CD4-positive, alpha-beta T cell (primary cell): Measurements from ENCODE around the gene ANKFN1. TPM values are rescaled to one million over a fixed set of nuclear protein-coding genes. Genes with fewer than 3 reads are reported as not detected.

ENCODE experiments used
- ATAC-seq: fragments of 200-7000 bp; cut with Tn5 transposase; one replicate; pipeline ENCODE4 v1.10.0; 2022; ENCODE audit warnings: mild to moderate bottlenecking; ENCODE audit not compliant: poor library complexity
- CTCF ChIA-PET: fragments of 350-600 bp; sonication (Branson Sonifier 250); formaldehyde crosslinking; loops from one replicate; lab custom pipeline; 2021; ENCODE audit warnings: antibody characterized with exemption, inconsistent platforms; lab: Charles Lee
- POLR2A ChIA-PET: fragments of 350-600 bp; sonication (Branson Sonifier 250); formaldehyde crosslinking; loops from one replicate; lab custom pipeline; 2021; ENCODE audit warnings: antibody characterized with exemption, inconsistent platforms; lab: Charles Lee
- DNase-seq, 14 experiments: peaks; one replicate each; pipeline ENCODE4 v3.0.0-alpha.2; 2013 to 2020; ENCODE audit warnings: mixed read lengths in 2 of 14
- H3K27ac ChIP-seq, 2 donors: one replicate each; pipeline versions ENCODE4 v1.5.1 to v1.7.0; 2013; ENCODE audit warnings: low read length in 2 of 2, low read depth in 1 of 2, mild to moderate bottlenecking in 1 of 2
- H3K27me3 ChIP-seq, 2 experiments: 1 replicate in 1 of 2; 2 replicates in 1 of 2; pipeline versions ENCODE4 v1.6.1 to v1.7.0; 2013; ENCODE audit warnings: low read length in 2 of 2, control low read depth in 1 of 2, mild to moderate bottlenecking in 1 of 2, moderate library complexity in 1 of 2; ENCODE audit not compliant: insufficient read depth in 2 of 2, control insufficient read depth in 1 of 2
- H3K36me3 ChIP-seq: one replicate; pipeline ENCODE4 v1.6.1; 2013; ENCODE audit warnings: low read length, control low read depth; ENCODE audit not compliant: insufficient read depth
- H3K4me1 ChIP-seq: one replicate; pipeline ENCODE4 v1.6.1; 2013; ENCODE audit warnings: low read length, control low read depth; ENCODE audit not compliant: insufficient read depth
- H3K4me3 ChIP-seq: one replicate; pipeline ENCODE4 v1.5.1; 2013; ENCODE audit warnings: mild to moderate bottlenecking, low read length, moderate library complexity
- H3K9me3 ChIP-seq, 2 experiments: 1 replicate in 1 of 2; 2 replicates in 1 of 2; pipeline versions ENCODE4 v1.6.1 to v1.7.0; 2013; ENCODE audit warnings: low read length in 2 of 2, mild to moderate bottlenecking in 2 of 2, control low read depth in 1 of 2, moderate library complexity in 1 of 2; ENCODE audit not compliant: control insufficient read depth in 1 of 2, insufficient read depth in 1 of 2
- H3K27ac Mint-ChIP-seq: one replicate; pipeline ENCODE4 v1.8.0; 2020; ENCODE audit warnings: mixed read lengths
- H3K27me3 Mint-ChIP-seq: one replicate; pipeline ENCODE4 v1.8.0; 2021; ENCODE audit warnings: mixed read lengths
- H3K36me3 Mint-ChIP-seq: one replicate; pipeline ENCODE4 v1.8.0; 2021; ENCODE audit warnings: low read depth, mixed read lengths
- H3K4me1 Mint-ChIP-seq: one replicate; pipeline ENCODE4 v1.8.0; 2021; ENCODE audit warnings: low read depth, mixed read lengths
- H3K4me3 Mint-ChIP-seq: one replicate; pipeline ENCODE4 v1.8.0; 2020; ENCODE audit warnings: mild to moderate bottlenecking, mixed read lengths
- H3K9me3 Mint-ChIP-seq: one replicate; pipeline ENCODE4 v1.8.0; 2020; ENCODE audit warnings: mixed read lengths
- CTCF ChIP-seq: fragments of 200-600 bp; IDR thresholded peaks from one replicate; pipeline ENCODE4 v1.8.0; 2022; ENCODE audit warnings: antibody characterized with exemption, mild to moderate bottlenecking
- intact Hi-C, 2 experiments: fragments of 100-400 bp; cut with DNase I in 1 of 2; cut with micrococcal nuclease in 1 of 2; formaldehyde crosslinking; loops; one replicate each; pipeline versions ENCODE4 v1.15.1 to v1.9.0; 2023 to 2025; cut with DNase I, micrococcal nuclease
- total RNA-seq, 174 experiments: library from RNA in 2 of 174; stranded (reverse) in 2 of 174; gene quantifications; one replicate each; pipeline ENCODE4 v1.2.3 and lab custom pipeline; 2021 to 2026

Gene ANKFN1
- total RNA-seq, 2 experiments from 2014 or later = not detected

- POLR2A ChIA-PET = no interaction called here
- intact Hi-C loops = no loop called here
Measured at GRCh38 chr17:56213031-56213430, 59.8 kb downstream of the ANKFN1 start.

GRCh38 chr17:56217921-56218320 lies 64.6 kb downstream of the ANKFN1 start:
- Histone ChIP-seq H3K27ac (no peak overlapping the region), H3K36me3 (no peaks in the 10 kb centered on the region), H3K4me1 (no peaks in the 10 kb centered on the region), H3K27me3 (no peaks in the 10 kb centered on the region), H3K9me3 (no peaks in the 10 kb centered on the region), H3K4me3 (no peak overlapping the region)
- H3K4me1 Mint-ChIP-seq = no peaks in the 10 kb centered on the region
- peaks cover 8% of the 10 kb centered on the region for H3K27me3 Mint-ChIP-seq
- no peaks in the 10 kb centered on the region for H3K36me3 Mint-ChIP-seq
- ChIA-PET POLR2A (no interaction called here), CTCF (interaction anchor here (1.3 kb wide), 1 partner anchor 10 kb away, joined by 3 read pairs; no protein-coding TSS in a partner anchor)
- ATAC-seq (no peak), DNase-seq (no peak)
- no peak for TF ChIP-seq CTCF
- no peak overlapping the region for H3K27ac Mint-ChIP-seq
- no peak overlapping the region for H3K4me3 Mint-ChIP-seq
- no peaks in the 10 kb centered on the region for H3K9me3 Mint-ChIP-seq
- intact Hi-C loops = no loop called here

More at GRCh38 chr17:56213031-56213430, 59.8 kb downstream of the ANKFN1 start:
- H3K27ac Mint-ChIP-seq = no peak overlapping the region
- no peak overlapping the region for H3K27ac ChIP-seq
- peaks cover 2% of the 10 kb centered on the region for H3K9me3 Mint-ChIP-seq
- DNase-seq = no peak
- no peak for ATAC-seq
- no peaks in the 10 kb centered on the region for H3K27me3 ChIP-seq
- H3K4me3 Mint-ChIP-seq = no peak overlapping the region
- no peaks in the 10 kb centered on the region for H3K4me1 Mint-ChIP-seq
- no peaks in the 10 kb centered on the region for H3K36me3 ChIP-seq
- TF ChIP-seq CTCF = no peak
- no peaks in the 10 kb centered on the region for H3K36me3 Mint-ChIP-seq
- H3K9me3 ChIP-seq = no peaks in the 10 kb centered on the region
- CTCF ChIA-PET = no interaction called here
- no peak overlapping the region for H3K4me3 ChIP-seq
- H3K4me1 ChIP-seq = no peaks in the 10 kb centered on the region
- peaks cover 1% of the 10 kb centered on the region for H3K27me3 Mint-ChIP-seq

GRCh38 chr17:56222255-56222654 lies 69.0 kb downstream of the ANKFN1 start:
- DNase-seq (no peak), ATAC-seq (no peak)
- no peaks in the 10 kb centered on the region for H3K9me3 ChIP-seq
- H3K36me3 ChIP-seq = no peaks in the 10 kb centered on the region
- CTCF ChIA-PET = no interaction called here
- H3K27ac ChIP-seq = no peak overlapping the region
- no peak overlapping the region for H3K4me3 Mint-ChIP-seq
- no peaks in the 10 kb centered on the region for H3K36me3 Mint-ChIP-seq
- intact Hi-C loops = no loop called here
- no peak for TF ChIP-seq CTCF
- H3K9me3 Mint-ChIP-seq = no peaks in the 10 kb centered on the region
- H3K4me1 Mint-ChIP-seq = no peaks in the 10 kb centered on the region
- no peak overlapping the region for H3K27ac Mint-ChIP-seq
- POLR2A ChIA-PET = no interaction called here
- H3K4me3 ChIP-seq = no peak overlapping the region
- H3K4me1 ChIP-seq = no peaks in the 10 kb centered on the region
- H3K27me3 ChIP-seq = no peaks in the 10 kb centered on the region
- peaks cover 8% of the 10 kb centered on the region for H3K27me3 Mint-ChIP-seq
